HG02759 (cell line): Measurements from ENCODE around the gene ME3.

Source experiments
- ATAC-seq: cut with Tn5 transposase; IDR thresholded peaks from one replicate; pipeline ENCODE4 v1.9.1; 2021; ENCODE audit warnings: mild to moderate bottlenecking, moderate library complexity; ENCODE audit not compliant: unreplicated experiment

The ME3 gene

DNA sequence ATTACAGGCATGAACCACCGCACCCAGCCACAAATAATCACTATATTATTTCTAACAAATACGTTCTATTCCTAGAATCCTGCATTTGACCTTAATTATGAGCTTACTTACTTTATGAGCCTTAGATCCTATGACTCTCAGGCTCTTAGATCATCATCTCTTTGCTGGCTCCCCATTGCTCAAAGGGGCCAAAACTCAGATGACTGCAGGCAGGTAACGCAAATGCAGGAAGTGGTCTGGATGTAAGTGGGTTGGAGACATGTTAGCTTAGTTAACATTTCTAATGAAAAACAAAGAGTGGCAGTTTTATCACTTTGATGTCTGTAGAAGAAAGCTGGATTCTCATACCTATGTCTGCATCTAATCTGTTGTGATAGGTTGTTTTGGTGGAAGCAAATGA, 274.3 kb downstream of the ME3 start:
- no peak for ATAC-seq

GRCh38 chr11:86397351-86397750, 275.1 kb downstream of the ME3 start:
- ATAC-seq = no peak

GRCh38 chr11:86396396-86396795, 276.0 kb downstream of the ME3 start:
- no peak for ATAC-seq

GRCh38 chr11:86395061-86395551, 277.3 kb downstream of the ME3 start:
- no peak for ATAC-seq
